Thyroid gland (tissue), 4 donors: ENCODE results near the gene C19orf73. TPM values are rescaled to one million over a fixed set of nuclear protein-coding genes. Genes with fewer than 3 reads are reported as not detected.

Source experiments
- DNase-seq, 2 donors: peaks; one replicate each; pipeline ENCODE4 v3.0.0-alpha.2; 2019
- H3K27ac ChIP-seq, 3 donors: fragments of 200-600 bp; sonication (generic); 1 replicate in 2 of 3; 2 replicates in 1 of 3; pipeline ENCODE4 v1.5.1; 2016 to 2019; ENCODE audit warnings: mild to moderate bottlenecking in 1 of 3, moderate library complexity in 1 of 3
- H3K27me3 ChIP-seq: fragments of 200-600 bp; sonication (generic); one replicate; pipeline ENCODE4 v1.5.1; 2019
- H3K36me3 ChIP-seq, 2 donors: fragments of 200-600 bp; sonication (generic); one replicate each; pipeline ENCODE4 v1.5.1; 2016 to 2019
- H3K4me1 ChIP-seq, 2 donors: fragments of 200-600 bp; sonication (generic); one replicate each; pipeline ENCODE4 v1.5.1; 2017 to 2019
- H3K4me3 ChIP-seq, 3 donors: fragments of 200-600 bp; sonication (generic); replicated peaks in 1 of 3; 1 replicate in 2 of 3; 2 replicates in 1 of 3; pipeline ENCODE4 v1.5.1; 2016; ENCODE audit warnings: mild to moderate bottlenecking in 1 of 3
- H3K9me3 ChIP-seq: fragments of 200-600 bp; sonication (generic); one replicate; pipeline ENCODE4 v1.5.1; 2017
- POLR2A ChIP-seq, 2 donors: fragments of 450-650 bp; IDR thresholded peaks; one replicate each; pipeline ENCODE4 v1.6.1; 2017; ENCODE audit warnings: antibody characterized with exemption in 2 of 2, mild to moderate bottlenecking in 2 of 2, moderate library complexity in 1 of 2
- WGBS, 2 donors: methylation state at CpG; one replicate each; pipeline ENCODE4 v1.1.5; 2017; 5-methylcytosine and 5-hydroxymethylcytosine counted together
- intact Hi-C: fragments of 100-400 bp; cut with DNase I; formaldehyde crosslinking; loops from one replicate; pipeline ENCODE4 v1.15.1; 2023
- total RNA-seq, 4 donors: library from RNA; depleted of rRNA; stranded (reverse); fragments of >200 nt; gene quantifications; one replicate each; pipeline ENCODE4 v1.2.3, GENCODE V29; 2016
- TF ChIP-seq, protein P1 (sequence below), 6 experiments: fragments of 200-600 bp in 3 of 6; fragments of 450-650 bp in 3 of 6; sonication (generic) in 3 of 6; IDR thresholded peaks; one replicate each; pipeline ENCODE4 v1.5.1; 2016 to 2019; ENCODE audit warnings: antibody characterized with exemption in 6 of 6, mild to moderate bottlenecking in 2 of 6, inconsistent platforms in 1 of 6, moderate library complexity in 1 of 6

C19orf73 gene
- total RNA-seq, 4 donors from 2014 or later, result 1.7 to 13.4 (median 6.1) TPM

DNA sequence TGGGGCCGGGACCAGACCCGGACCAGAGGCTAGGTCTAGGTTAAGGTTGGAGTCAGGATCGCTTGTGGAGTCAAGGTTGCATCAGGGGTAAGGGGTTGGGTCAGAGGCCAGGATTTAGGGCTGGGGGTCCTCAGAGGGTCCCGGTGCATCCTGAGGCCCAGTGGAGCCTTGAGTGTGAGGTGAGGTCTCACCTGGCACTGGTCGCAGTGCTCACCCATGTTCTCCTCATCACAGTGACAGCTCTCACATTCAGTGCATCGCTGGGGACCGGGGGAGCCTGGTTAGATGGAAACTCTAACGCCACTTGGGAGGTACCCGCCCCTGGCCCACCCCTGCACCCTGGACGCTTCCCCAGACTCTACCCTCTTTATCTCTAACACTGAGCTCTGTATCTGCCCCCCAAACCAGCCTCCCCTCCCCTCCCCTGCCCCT lies 33.2 kb upstream of the C19orf73 start:
- Histone ChIP-seq H3K4me3 (no peak overlapping the region), H3K36me3 (no peaks in the 10 kb centered on the region), H3K4me1 (peaks cover 18 to 21% of the 10 kb centered on the region in 2 donors), H3K27ac (peak overlapping the region in 1 of 3 donors; percentile 83), H3K9me3 (no peaks in the 10 kb centered on the region), H3K27me3 (no peaks in the 10 kb centered on the region)
- DNase-seq, result no peak
- 35 to 43% methylated on average over 10 of the region's 10 CpGs for WGBS, 2 donors
- TF ChIP-seq, protein P1, sequence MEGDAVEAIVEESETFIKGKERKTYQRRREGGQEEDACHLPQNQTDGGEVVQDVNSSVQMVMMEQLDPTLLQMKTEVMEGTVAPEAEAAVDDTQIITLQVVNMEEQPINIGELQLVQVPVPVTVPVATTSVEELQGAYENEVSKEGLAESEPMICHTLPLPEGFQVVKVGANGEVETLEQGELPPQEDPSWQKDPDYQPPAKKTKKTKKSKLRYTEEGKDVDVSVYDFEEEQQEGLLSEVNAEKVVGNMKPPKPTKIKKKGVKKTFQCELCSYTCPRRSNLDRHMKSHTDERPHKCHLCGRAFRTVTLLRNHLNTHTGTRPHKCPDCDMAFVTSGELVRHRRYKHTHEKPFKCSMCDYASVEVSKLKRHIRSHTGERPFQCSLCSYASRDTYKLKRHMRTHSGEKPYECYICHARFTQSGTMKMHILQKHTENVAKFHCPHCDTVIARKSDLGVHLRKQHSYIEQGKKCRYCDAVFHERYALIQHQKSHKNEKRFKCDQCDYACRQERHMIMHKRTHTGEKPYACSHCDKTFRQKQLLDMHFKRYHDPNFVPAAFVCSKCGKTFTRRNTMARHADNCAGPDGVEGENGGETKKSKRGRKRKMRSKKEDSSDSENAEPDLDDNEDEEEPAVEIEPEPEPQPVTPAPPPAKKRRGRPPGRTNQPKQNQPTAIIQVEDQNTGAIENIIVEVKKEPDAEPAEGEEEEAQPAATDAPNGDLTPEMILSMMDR (IDR thresholded peaks at IDR 0.05), result no peak
- no peak for TF ChIP-seq POLR2A (IDR thresholded peaks at IDR 0.05)
- intact Hi-C loops, result loop anchor here (5.0 kb wide), 2 partner anchors 35 to 45 kb away; partner anchors contain the start of genes C19orf73 and PPFIA3

DNA sequence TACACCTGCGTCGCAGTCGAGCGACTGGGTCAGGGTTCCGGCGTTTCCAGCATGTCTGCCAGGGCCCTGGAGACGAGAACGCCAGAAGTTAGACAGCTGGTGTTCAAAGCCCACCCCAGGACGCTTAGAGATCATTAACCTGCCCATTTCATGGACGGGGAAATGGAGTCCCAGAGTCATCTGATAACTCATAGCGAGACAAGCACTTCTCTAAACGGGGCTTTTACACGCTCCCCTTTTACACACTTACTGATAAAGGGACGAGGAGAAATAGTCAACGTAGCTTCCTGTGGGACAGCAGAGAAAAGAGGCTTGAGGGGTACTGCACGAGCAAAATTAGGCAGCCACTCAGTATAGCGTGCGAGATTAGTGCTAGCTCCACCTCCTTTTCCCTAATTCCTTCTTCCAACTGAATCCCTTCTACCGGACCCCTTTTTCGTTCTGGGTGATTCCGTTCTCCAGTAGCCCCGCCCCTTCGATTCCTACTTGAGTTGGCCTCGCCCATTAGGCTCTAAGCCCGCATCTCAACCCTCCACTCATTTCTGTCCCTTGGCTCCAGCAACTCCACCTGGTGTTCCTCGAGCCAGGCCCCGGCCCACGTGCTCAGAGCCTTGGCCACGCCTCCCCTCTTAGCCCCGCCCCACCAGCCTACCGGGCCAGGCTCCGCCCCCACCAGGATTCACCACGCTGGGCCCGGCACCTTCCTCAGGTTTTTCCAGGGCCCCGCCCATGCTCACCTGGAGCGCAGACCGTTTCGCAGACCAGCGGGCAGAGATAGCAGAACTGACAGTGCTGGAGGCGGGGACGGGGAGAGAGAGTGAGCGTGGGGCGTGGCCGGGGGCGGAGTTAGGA lies 32.5 kb upstream of the C19orf73 start:
- no peaks in the 10 kb centered on the region for H3K36me3 ChIP-seq
- DNase-seq, result peak; percentile 96 to 97
- H3K9me3 ChIP-seq, result no peaks in the 10 kb centered on the region
- peak overlapping the region; percentile 51 to 84 (median 83) for H3K27ac ChIP-seq
- peak overlapping the region in 1 of 3 donors; percentile 60 for H3K4me3 ChIP-seq
- WGBS, 2 donors, result 8 to 9% methylated on average over 32 to 39 of the region's 45 CpGs
- H3K27me3 ChIP-seq, result no peaks in the 10 kb centered on the region
- peak in 1 of 2 donors; percentile 40 for TF ChIP-seq POLR2A (IDR thresholded peaks at IDR 0.05)
- TF ChIP-seq, protein P1 (IDR thresholded peaks at IDR 0.05), result no peak
- peaks cover 18 to 24% of the 10 kb centered on the region in 2 donors for H3K4me1 ChIP-seq
- intact Hi-C loops, result loop anchor here (5.0 kb wide), 2 partner anchors 34 to 46 kb away; partner anchors contain the start of genes C19orf73 and PPFIA3

DNA sequence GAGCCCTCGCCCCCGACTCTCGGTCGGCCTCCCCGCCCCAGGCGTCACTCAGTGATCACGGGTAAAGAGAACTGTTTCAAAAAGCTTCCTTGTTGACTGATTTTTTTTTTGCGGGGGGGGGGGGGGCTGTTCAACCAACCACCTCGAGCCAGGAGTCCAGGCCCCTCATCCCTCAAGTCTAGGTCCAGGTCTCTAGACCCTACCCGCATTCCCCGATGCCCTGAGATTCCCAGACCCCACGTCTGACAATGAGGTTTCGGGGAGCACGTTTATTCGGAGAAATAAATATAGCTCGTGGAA lies 32.0 kb upstream of the C19orf73 start:
- 7 to 13% methylated on average over 11 of the region's 16 CpGs for WGBS, 2 donors
- Histone ChIP-seq H3K27ac (peak overlapping the region; percentile 51 to 84 (median 83)), H3K9me3 (no peaks in the 10 kb centered on the region), H3K27me3 (no peaks in the 10 kb centered on the region), H3K36me3 (no peaks in the 10 kb centered on the region), H3K4me1 (peaks cover 23 to 30% of the 10 kb centered on the region in 2 donors), H3K4me3 (peak overlapping the region in 2 of 3 donors; percentile 27 to 60)
- intact Hi-C loops, result loop anchor here (5.0 kb wide), 2 partner anchors 34 to 46 kb away; partner anchors contain the start of genes C19orf73 and PPFIA3
- TF ChIP-seq, protein P1 (IDR thresholded peaks at IDR 0.05), result no peak
- no peak for TF ChIP-seq POLR2A (IDR thresholded peaks at IDR 0.05)
- DNase-seq, result peak in 1 of 2 donors; percentile 32

DNA sequence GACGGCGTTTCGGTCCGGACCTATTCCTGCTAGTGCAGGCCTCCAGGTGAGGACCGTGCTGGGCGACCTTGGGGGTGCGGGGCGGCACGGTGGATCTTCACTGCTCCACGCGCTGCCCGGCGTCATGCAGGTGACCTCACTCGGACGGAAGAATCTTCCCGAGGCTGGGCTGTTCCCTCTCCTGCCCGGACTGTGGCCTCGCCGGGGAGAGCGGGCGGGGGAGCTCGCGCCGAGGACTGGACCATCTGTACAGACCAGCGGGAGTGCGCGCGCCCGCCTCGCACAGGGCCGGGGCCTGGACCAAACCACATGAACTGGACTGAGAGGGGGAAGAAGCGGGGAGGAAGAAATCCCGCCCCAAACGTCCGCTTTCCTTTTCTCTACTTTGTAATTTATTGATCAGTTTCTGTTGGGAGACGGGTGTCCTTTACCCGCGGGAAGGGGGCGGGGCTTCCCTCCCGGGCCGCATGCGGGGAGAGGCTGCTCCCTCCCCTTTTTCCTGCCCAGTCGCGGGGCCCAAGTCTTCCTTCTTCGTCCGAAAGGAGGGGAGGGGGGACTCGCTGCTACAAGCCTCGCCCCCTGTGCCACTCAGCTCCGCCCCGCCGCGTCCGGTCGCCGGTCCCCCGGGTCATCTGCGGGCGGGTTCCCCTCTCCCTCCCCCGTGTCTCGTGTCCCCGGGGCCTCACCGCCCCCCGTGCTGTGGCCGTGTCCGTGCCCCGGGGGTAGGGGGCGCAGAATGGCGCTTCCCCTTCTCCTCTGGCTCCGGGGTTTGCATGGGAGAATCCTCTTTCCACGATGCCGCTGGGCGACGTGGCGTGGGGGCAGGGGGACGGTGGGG lies 31.4 kb upstream of the C19orf73 start:
- H3K27me3 ChIP-seq, result no peaks in the 10 kb centered on the region
- peak overlapping the region; percentile 27 to 60 (median 49) for H3K4me3 ChIP-seq
- TF ChIP-seq POLR2A (IDR thresholded peaks at IDR 0.05), result peak in 1 of 2 donors; percentile 62
- TF ChIP-seq, protein P1 (IDR thresholded peaks at IDR 0.05), result peak in 1 of 6 experiments; percentile 11
- WGBS, 2 donors, result 1% methylated on average over 25 to 30 of the region's 75 CpGs
- intact Hi-C loops, result loop anchor here (5.0 kb wide), 2 partner anchors 33 to 47 kb away; partner anchors contain the start of genes C19orf73 and PPFIA3
- H3K4me1 ChIP-seq, result peaks cover 23 to 35% of the 10 kb centered on the region in 2 donors
- DNase-seq, result peak; percentile 88 to 89
- H3K9me3 ChIP-seq, result no peaks in the 10 kb centered on the region
- peak overlapping the region; percentile 51 to 84 (median 83) for H3K27ac ChIP-seq
- no peaks in the 10 kb centered on the region for H3K36me3 ChIP-seq
